Astrocyte of the spinal cord (primary cell): Measurements from ENCODE around the gene ROBO2.

Experiments
- DNase-seq: peaks from one replicate; pipeline ENCODE4 v3.0.0; 2011; ENCODE audit warnings: low read depth, low spot score
- H3K4me3 ChIP-seq: 2 replicates; pipeline ENCODE4 v1.5.1; 2011; ENCODE audit warnings: low read depth, mild to moderate bottlenecking, low read length, moderate library complexity
- in situ Hi-C: cut with HindIII; loops from 2 replicates; pipeline ENCODE4 v1.10.0; 2017; ENCODE audit warnings: low sequenced_read_pairs
- TF ChIP-seq, protein P1 (sequence below): IDR thresholded peaks from 2 replicates; pipeline ENCODE4 v1.5.1; 2012; ENCODE audit warnings: low read depth, mild to moderate bottlenecking, low read length, inconsistent platforms

Gene ROBO2

DNA sequence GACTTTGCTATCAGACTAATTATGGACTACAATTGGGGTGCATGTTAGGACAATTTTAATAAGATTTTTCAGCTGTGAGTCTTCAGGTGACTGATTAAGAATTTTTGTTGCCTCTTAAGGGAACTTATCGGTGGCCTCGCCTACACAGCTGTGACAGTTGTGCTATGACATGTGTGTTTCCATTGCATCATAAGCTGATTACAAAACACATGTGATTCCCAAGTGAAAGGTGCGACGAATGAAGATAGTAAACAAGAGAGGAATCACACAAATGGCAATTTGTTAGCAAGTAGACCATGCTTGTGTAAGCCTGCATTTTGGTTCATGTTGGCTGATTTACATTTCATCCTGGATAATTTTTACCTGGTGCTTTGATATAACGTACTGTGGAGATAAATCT is 8.3 kb downstream of the ROBO2 start:
- no peak for DNase-seq
- no peak overlapping the region for H3K4me3 ChIP-seq
- TF ChIP-seq, protein P1, sequence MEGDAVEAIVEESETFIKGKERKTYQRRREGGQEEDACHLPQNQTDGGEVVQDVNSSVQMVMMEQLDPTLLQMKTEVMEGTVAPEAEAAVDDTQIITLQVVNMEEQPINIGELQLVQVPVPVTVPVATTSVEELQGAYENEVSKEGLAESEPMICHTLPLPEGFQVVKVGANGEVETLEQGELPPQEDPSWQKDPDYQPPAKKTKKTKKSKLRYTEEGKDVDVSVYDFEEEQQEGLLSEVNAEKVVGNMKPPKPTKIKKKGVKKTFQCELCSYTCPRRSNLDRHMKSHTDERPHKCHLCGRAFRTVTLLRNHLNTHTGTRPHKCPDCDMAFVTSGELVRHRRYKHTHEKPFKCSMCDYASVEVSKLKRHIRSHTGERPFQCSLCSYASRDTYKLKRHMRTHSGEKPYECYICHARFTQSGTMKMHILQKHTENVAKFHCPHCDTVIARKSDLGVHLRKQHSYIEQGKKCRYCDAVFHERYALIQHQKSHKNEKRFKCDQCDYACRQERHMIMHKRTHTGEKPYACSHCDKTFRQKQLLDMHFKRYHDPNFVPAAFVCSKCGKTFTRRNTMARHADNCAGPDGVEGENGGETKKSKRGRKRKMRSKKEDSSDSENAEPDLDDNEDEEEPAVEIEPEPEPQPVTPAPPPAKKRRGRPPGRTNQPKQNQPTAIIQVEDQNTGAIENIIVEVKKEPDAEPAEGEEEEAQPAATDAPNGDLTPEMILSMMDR: no peak
- in situ Hi-C loops: no loop called here

DNA sequence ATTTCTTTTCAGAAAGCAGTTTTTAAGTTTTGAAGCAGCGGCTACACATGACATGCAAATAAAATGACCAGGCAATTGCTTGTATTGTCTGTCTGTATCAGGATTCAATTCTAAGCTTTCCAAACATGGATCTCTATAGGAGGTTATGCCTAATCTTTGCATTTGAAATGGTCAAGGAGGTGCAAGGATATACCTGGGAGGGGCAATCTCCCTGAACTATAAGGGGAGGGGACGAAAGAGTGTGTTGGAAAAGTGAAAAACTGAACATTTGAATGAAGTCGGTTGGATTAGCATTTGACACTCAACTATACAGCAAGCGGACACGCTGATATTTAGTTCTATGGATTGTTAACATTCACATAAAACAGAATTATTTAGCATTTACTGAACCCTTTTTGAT is 11.7 kb downstream of the ROBO2 start:
- DNase-seq: no peak
- H3K4me3 ChIP-seq: no peak overlapping the region
- in situ Hi-C loops: no loop called here
- TF ChIP-seq, protein P1: no peak

DNA sequence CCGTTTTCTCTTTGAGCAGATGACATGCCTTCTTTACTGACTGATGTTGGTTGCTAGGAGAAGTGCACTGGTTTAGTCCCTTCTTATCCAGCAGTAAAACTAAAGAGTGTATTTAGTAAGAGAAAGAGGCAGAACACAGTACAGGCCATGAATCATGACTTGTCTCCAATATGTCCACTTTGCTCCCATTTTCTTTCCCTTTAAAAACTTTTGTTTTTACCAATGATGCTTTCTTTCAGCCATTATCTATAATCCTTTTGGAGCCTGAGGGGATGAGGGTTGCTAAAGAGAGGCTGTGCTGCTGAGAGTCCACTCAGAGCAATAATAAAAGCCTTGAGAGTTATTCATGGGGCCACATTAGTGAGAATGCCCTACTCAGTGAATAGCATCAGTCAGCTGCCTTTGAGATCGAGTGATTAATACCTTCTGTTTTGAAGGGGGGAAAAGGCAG is 12.2 kb downstream of the ROBO2 start:
- no peak for DNase-seq
- H3K4me3 ChIP-seq: no peak overlapping the region
- in situ Hi-C loops: no loop called here
- TF ChIP-seq, protein P1: no peak

DNA sequence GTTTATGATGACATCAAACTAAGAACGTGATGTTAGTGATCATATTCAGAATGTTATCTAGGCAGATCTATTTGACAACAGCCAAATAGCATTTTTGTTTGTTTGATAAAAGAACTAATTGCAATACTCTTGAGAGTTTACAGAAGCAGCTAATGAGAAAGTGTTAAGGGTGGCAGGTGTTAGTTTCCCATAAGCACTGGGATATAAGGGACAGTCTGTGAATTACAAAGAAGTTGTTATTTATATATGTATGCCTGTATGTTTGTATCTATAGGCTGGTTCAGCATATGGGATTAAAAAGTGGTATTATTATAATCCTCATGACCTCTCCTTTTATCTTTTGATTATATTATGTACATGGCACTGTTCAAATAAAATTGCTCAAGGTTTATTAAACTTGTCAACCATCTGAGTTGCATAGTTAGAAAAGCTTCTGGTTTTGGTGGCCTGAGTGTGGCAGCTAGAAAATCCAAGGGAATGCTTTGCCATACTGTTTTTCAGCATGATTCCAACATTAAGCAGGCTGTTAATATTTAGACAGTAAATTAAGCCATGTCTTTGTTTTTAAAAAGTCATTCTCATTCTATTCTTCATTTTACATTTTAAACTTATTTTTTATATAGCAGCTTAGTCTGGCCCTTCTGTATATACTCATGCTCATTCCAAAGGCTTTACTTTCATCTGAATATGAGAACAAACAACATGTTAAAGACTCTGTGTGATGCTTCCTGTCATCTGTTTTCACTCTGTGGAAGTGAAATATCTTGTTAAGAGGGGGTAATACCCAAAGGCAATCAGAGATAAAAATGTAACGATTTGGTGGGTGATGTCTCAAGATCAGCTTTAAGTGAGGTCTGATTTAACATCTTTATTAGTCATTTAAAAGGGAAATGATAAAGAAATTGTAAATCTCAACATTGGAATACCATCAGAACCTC is 13.1 kb downstream of the ROBO2 start:
- H3K4me3 ChIP-seq: no peak overlapping the region
- in situ Hi-C loops: no loop called here
- TF ChIP-seq, protein P1: no peak
- DNase-seq: no peak

DNA sequence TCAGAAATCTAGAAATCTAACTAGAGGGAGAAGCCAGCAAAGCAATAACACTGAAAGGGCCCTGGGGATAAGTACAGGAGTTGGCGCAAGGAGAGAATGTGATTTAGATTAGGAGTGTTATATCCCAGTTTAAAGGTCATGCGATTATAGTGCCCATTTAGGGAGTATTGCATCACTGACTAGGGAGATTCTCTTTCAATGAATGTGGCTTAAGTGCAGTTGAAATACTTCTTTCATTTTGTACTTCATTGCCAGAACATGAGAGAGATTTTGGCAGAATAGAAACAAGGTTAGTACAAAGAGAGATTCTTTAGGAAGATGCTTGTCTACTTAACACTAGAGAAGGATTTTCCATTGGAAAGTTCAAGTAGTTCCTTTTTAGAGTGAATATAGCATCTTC is 13.9 kb downstream of the ROBO2 start:
- in situ Hi-C loops: no loop called here
- no peak for DNase-seq
- TF ChIP-seq, protein P1: no peak

DNA sequence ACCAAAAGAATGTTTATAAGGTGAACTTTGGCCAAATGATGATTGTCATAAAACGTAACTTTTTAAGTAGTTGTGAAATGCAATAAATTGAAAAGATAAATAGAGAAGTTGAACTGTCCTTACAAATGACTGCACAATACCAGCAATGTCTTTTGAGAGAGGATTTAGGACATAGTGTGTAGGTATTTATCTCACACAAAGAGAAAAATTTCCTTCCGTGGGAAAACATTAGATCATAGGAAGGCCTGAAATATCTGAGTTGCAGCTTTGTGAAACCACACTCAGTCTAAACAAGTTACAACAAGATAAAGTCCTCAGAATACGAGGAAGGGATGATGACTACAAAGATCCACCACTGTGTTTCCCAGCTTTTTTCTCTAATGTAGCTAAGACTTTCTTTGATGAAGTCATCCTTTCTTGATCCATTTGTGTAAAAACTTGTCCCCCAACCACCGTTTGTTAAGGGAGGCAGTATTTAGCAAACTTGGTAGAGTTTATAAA is 16.0 kb downstream of the ROBO2 start:
- H3K4me3 ChIP-seq: no peak overlapping the region
- no peak for DNase-seq
- in situ Hi-C loops: no loop called here
- TF ChIP-seq, protein P1: no peak

More for the DNA sequence above, 13.9 kb downstream of the ROBO2 start:
- no peak overlapping the region for H3K4me3 ChIP-seq
